ENCODE data around the gene DAB1.

The DAB1 gene

GRCh38 chr1:57175506-57175905 is 248.4 kb downstream of the DAB1 start:
- peaks cover 6% of the 10 kb centered on the region; the same call in 1 of the 2 replicates for H3K9me3 ChIP-seq
- no peak overlapping the region for H3K4me2 ChIP-seq
- TF ChIP-seq Cebpa-rat (IDR thresholded peaks at IDR 0.05) = no peak
- H3K27me3 ChIP-seq = no peaks in the 10 kb centered on the region
- H3K36me3 ChIP-seq = peaks cover 3% of the 10 kb centered on the region; the same call in 1 of the 2 replicates
- H4K20me1 ChIP-seq = no peaks in the 10 kb centered on the region
- no peak overlapping the region for H3K27ac ChIP-seq
- no peaks in the 10 kb centered on the region for H3K4me1 ChIP-seq
- no peak overlapping the region for H3K4me3 ChIP-seq
- H3K9ac ChIP-seq = no peak overlapping the region

GRCh38 chr1:57172040-57172439 is 251.8 kb downstream of the DAB1 start:
- Histone ChIP-seq H3K27me3 (no peaks in the 10 kb centered on the region), H3K4me3 (no peak overlapping the region), H3K9ac (no peak overlapping the region), H3K36me3 (peaks cover 7% of the 10 kb centered on the region; the same call in 1 of the 2 replicates), H3K4me2 (no peak overlapping the region), H3K9me3 (peaks cover 6% of the 10 kb centered on the region; the same call in 1 of the 2 replicates), H3K4me1 (no peaks in the 10 kb centered on the region), H3K27ac (no peak overlapping the region), H4K20me1 (no peaks in the 10 kb centered on the region)
- no peak for TF ChIP-seq Cebpa-rat (IDR thresholded peaks at IDR 0.05)

- Histone ChIP-seq H3K36me3 (peaks cover 7% of the 10 kb centered on the region; the same call in 1 of the 2 replicates), H3K27me3 (no peaks in the 10 kb centered on the region), H3K9me3 (no peaks in the 10 kb centered on the region), H4K20me1 (no peaks in the 10 kb centered on the region), H3K4me1 (peaks cover 29% of the 10 kb centered on the region), H3K27ac (no peak overlapping the region), H3K4me2 (no peak overlapping the region), H3K4me3 (no peak overlapping the region), H3K9ac (no peak overlapping the region)
- no peak for TF ChIP-seq Cebpa-rat (IDR thresholded peaks at IDR 0.05)
Measured at GRCh38 chr1:57167997-57168396, 255.9 kb downstream of the DAB1 start.

GRCh38 chr1:57165546-57165945 is 258.3 kb downstream of the DAB1 start:
- 0 out of 2 replicates have a peak overlapping the region, but pooled peaks have one; percentile 62 for H3K4me2 ChIP-seq
- no peak overlapping the region for H3K27ac ChIP-seq
- no peaks in the 10 kb centered on the region for H3K9me3 ChIP-seq
- no peak for TF ChIP-seq Cebpa-rat (IDR thresholded peaks at IDR 0.05)
- H3K4me3 ChIP-seq = no peak overlapping the region
- peaks cover 30% of the 10 kb centered on the region for H3K4me1 ChIP-seq
- no peaks in the 10 kb centered on the region for H4K20me1 ChIP-seq
- H3K27me3 ChIP-seq = no peaks in the 10 kb centered on the region
- H3K36me3 ChIP-seq = 0 out of 2 replicates have a peak, but pooled peaks cover 5% of the 10 kb centered on the region
- H3K9ac ChIP-seq = no peak overlapping the region

DNA sequence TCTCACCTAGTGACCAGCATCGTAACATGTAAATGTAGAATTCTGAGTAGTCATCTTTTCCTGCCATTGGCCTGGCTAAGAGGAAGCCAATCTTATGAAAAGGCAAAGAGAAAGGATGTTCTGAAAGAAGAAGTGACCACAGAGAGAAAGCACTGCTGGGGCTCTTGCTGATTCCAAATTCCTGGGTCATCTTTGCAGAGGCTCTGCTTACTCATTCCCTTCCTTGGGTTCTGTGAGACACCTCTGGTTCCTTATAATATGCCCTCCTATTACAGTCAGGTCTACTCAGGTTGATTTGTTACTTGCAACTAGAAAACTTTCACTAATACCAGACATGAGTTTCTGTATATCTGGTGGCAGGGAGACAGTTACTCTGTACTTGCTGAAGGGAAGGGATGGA is 259.3 kb downstream of the DAB1 start:
- H3K4me3 ChIP-seq = no peak overlapping the region
- H4K20me1 ChIP-seq = no peaks in the 10 kb centered on the region
- H3K4me2 ChIP-seq = peak overlapping the region; percentile 62
- H3K9ac ChIP-seq = no peak overlapping the region
- no peaks in the 10 kb centered on the region for H3K27me3 ChIP-seq
- TF ChIP-seq Cebpa-rat (IDR thresholded peaks at IDR 0.05) = no peak
- no peaks in the 10 kb centered on the region for H3K36me3 ChIP-seq
- peaks cover 30% of the 10 kb centered on the region for H3K4me1 ChIP-seq
- H3K27ac ChIP-seq = no peak overlapping the region
- H3K9me3 ChIP-seq = no peaks in the 10 kb centered on the region

DNA sequence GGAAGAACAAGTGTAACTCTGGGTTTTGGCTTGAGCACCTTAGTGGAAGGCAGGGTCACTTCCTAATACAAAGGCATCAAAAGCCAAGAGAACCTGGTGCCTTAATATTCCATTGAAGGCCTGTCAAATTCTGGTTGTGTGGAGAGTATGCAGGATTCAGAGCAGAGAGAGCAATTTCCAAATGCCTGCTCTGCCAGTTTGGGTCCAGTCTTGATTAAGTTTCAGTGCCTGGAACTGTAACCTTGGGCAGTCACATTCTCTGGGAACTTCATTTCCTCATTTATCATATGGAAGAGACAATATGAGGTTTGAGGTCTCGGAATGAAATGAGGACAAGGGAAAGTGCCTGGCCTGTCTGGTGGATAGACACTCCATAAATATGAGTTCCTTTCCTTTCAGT is 260.1 kb downstream of the DAB1 start:
- no peaks in the 10 kb centered on the region for H4K20me1 ChIP-seq
- peak overlapping the region; percentile 23 for H3K4me2 ChIP-seq
- H3K4me1 ChIP-seq = peaks cover 30% of the 10 kb centered on the region
- H3K27ac ChIP-seq = no peak overlapping the region
- no peak overlapping the region for H3K4me3 ChIP-seq
- H3K27me3 ChIP-seq = no peaks in the 10 kb centered on the region
- no peaks in the 10 kb centered on the region for H3K36me3 ChIP-seq
- no peak for TF ChIP-seq Cebpa-rat (IDR thresholded peaks at IDR 0.05)
- H3K9ac ChIP-seq = no peak overlapping the region
- H3K9me3 ChIP-seq = no peaks in the 10 kb centered on the region

- TF ChIP-seq Cebpa-rat (IDR thresholded peaks at IDR 0.05) = no peak
- Histone ChIP-seq H3K4me2 (peak overlapping the region; percentile 23), H3K4me1 (peaks cover 32% of the 10 kb centered on the region), H3K36me3 (no peaks in the 10 kb centered on the region), H4K20me1 (no peaks in the 10 kb centered on the region), H3K27ac (no peak overlapping the region), H3K9me3 (no peaks in the 10 kb centered on the region), H3K9ac (no peak overlapping the region), H3K27me3 (no peaks in the 10 kb centered on the region), H3K4me3 (no peak overlapping the region)
Measured at GRCh38 chr1:57163325-57163724, 260.5 kb downstream of the DAB1 start.

DNA sequence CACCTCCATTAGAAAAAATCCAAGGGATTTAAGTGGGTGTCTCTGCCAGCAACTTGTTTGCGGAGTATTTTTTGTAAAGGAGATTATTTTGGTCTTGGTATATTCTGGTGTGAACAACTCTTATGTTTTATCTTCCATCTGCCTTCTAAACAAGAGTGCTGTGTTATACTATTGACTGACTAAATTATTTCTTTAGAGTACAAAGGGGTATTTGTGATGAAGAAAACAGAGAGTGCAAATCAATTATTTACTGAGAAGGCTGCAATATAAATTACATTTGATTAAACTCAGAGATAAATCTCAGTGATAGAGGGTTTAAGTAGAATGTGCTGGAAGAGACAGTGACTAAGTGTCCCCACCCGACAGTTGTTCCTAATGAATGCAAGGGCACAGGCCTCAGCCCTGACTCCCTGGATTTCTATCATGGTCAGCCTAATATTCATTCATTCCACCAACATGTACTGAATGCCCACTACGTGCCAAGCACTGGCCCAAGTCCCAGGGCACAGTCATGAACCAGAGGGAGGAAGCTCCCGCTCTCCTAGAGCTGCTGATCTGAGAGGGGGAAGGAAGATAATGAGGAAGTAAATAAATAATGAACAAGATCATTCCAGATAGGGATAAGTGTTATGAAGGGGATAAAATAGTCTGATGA is 261.1 kb downstream of the DAB1 start:
- TF ChIP-seq Cebpa-rat (IDR thresholded peaks at IDR 0.05) = no peak
- Histone ChIP-seq H3K36me3 (no peaks in the 10 kb centered on the region), H3K9me3 (no peaks in the 10 kb centered on the region), H3K27ac (no peak overlapping the region), H3K4me3 (no peak overlapping the region), H3K9ac (no peak overlapping the region), H3K27me3 (no peaks in the 10 kb centered on the region), H4K20me1 (no peaks in the 10 kb centered on the region), H3K4me1 (peaks cover 38% of the 10 kb centered on the region), H3K4me2 (no peak overlapping the region)

- Histone ChIP-seq H3K36me3 (no peaks in the 10 kb centered on the region), H4K20me1 (no peaks in the 10 kb centered on the region), H3K27me3 (no peaks in the 10 kb centered on the region), H3K27ac (no peak overlapping the region), H3K4me1 (peaks cover 44% of the 10 kb centered on the region), H3K9ac (no peak overlapping the region), H3K9me3 (no peaks in the 10 kb centered on the region), H3K4me2 (no peak overlapping the region), H3K4me3 (no peak overlapping the region)
- TF ChIP-seq Cebpa-rat (IDR thresholded peaks at IDR 0.05) = no peak
Measured at GRCh38 chr1:57160594-57160993, 263.3 kb downstream of the DAB1 start.

DNA sequence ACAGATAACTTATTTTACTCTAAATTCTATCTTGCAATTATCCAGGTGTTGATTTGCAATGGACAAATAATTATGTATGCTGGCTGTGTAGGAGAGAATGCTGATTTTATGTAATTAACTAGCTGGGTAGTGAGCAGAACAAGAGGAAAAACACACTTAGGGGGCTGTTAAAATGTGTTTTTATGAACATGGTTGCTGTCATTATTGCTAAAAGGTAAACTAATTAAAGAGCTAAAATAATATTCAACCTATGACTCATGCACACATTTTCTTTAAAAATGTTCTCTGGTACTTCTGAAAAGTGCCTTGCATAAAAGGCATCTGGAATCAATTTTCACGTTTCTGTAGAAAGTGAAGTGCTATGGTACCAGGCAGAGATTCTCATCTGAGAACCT is 265.3 kb downstream of the DAB1 start:
- H3K27me3 ChIP-seq = no peaks in the 10 kb centered on the region
- no peak overlapping the region for H3K27ac ChIP-seq
- no peak overlapping the region for H3K4me3 ChIP-seq
- H3K36me3 ChIP-seq = no peaks in the 10 kb centered on the region
- no peak overlapping the region for H3K4me2 ChIP-seq
- H4K20me1 ChIP-seq = no peaks in the 10 kb centered on the region
- TF ChIP-seq Cebpa-rat (IDR thresholded peaks at IDR 0.05) = no peak
- peaks cover 24% of the 10 kb centered on the region for H3K4me1 ChIP-seq
- H3K9me3 ChIP-seq = no peaks in the 10 kb centered on the region; the same call in 1 of the 2 replicates
- H3K9ac ChIP-seq = no peak overlapping the region
